HepG2 (cell line): ENCODE results near the gene TSPAN9. TPM values are rescaled to one million over a fixed set of nuclear protein-coding genes. Genes with fewer than 3 reads are reported as not detected.

Source experiments
- ATAC-seq: fragments of 200-7000 bp; cut with Tn5 transposase; 3 replicates; pipeline ENCODE4 v1.9.1; 2020; ENCODE audit warnings: mild to moderate bottlenecking, moderate library complexity
- BruUV-seq: library from RNA; stranded (reverse); fragments of 400-500 nt; replicated peaks from 2 replicates; lab custom pipeline; 2021; lab: Mats Ljungman, UMichigan
- CTCF ChIA-PET: fragments of 300-600 bp; formaldehyde crosslinking; extraction: SDS; loops from one replicate; lab custom pipeline; 2021; ENCODE audit warnings: low total read pairs, inconsistent platforms, low intra/inter-chr PET ratio; lab: Yijun Ruan, JAX
- POLR2A ChIA-PET: fragments of 350-600 bp; sonication (Branson Sonifier 250); formaldehyde crosslinking; loops from one replicate; lab custom pipeline; 2020; ENCODE audit warnings: antibody characterized with exemption, inconsistent platforms; lab: Yijun Ruan, JAX
- DNase-seq: peaks from one replicate; pipeline ENCODE4 v3.0.0-alpha.2; 2015; ENCODE audit warnings: low spot score
- FAIRE-seq: peaks from 3 replicates; lab custom pipeline; 2011; peaks lifted over from hg19 to GRCh38; lab: Jason Lieb, UNC
- H2AFZ ChIP-seq: one replicate; pipeline ENCODE4 v1.6.1; 2011; ENCODE audit warnings: low read length, inconsistent platforms
- H3K27ac ChIP-seq: fragments of 300-600 bp; 3 replicates; pipeline ENCODE4 v1.8.0; 2011; ENCODE audit warnings: mixed run types, mild to moderate bottlenecking, mixed read lengths, low read length, inconsistent platforms; ENCODE audit not compliant: insufficient read depth; ENCODE audit errors: extremely low read length
- H3K27me3 ChIP-seq, 2 experiments: fragments of 200-600 bp in 1 of 2; 2 replicates in 1 of 2; 3 replicates in 1 of 2; pipeline versions ENCODE4 v1.6.0 to v1.8.0; 2011; ENCODE audit warnings: low read length in 2 of 2, mild to moderate bottlenecking in 2 of 2, moderate library complexity in 2 of 2, inconsistent platforms in 1 of 2; ENCODE audit not compliant: insufficient read depth in 2 of 2, control insufficient read depth in 1 of 2
- H3K36me3 ChIP-seq, 2 experiments: fragments of 200-600 bp in 1 of 2; replicated peaks in 1 of 2; 2 replicates in 1 of 2; 3 replicates in 1 of 2; pipeline versions ENCODE4 v1.5.1 to v1.8.0; 2011; ENCODE audit warnings: low read length in 2 of 2, inconsistent platforms in 1 of 2; ENCODE audit not compliant: insufficient read depth in 2 of 2, control insufficient read depth in 1 of 2
- H3K4me1 ChIP-seq: 2 replicates; pipeline ENCODE4 v1.5.1; 2012; ENCODE audit warnings: low read length, inconsistent platforms; ENCODE audit not compliant: insufficient read depth
- H3K4me2 ChIP-seq: 2 replicates; pipeline ENCODE4 v1.6.0; 2011; ENCODE audit warnings: low read depth, low read length, inconsistent platforms
- H3K4me3 ChIP-seq, 3 experiments: fragments of 200-600 bp in 1 of 3; sonication (generic), shearing (Covaris generic) in 1 of 3; replicated peaks in 1 of 3; 2 replicates each; pipeline ENCODE4 v1.5.1; 2011 to 2016; ENCODE audit warnings: low read length in 3 of 3, inconsistent platforms in 2 of 3, low read depth in 2 of 3, mild to moderate bottlenecking in 2 of 3, control low read depth in 1 of 3, mixed read lengths in 1 of 3; ENCODE audit not compliant: insufficient read depth in 1 of 3
- H3K79me2 ChIP-seq: one replicate; pipeline ENCODE4 v1.6.1; 2011; ENCODE audit warnings: low read length, inconsistent platforms; ENCODE audit not compliant: insufficient read depth
- H3K9ac ChIP-seq: 2 replicates; pipeline ENCODE4 v1.6.0; 2011; ENCODE audit warnings: mild to moderate bottlenecking, low read depth, low read length, inconsistent platforms; ENCODE audit not compliant: insufficient read depth
- H3K9me3 ChIP-seq: 2 replicates; pipeline ENCODE4 v1.5.1; 2012; ENCODE audit warnings: mild to moderate bottlenecking, low read length
- H4K20me1 ChIP-seq: 2 replicates; pipeline ENCODE4 v1.6.0; 2011; ENCODE audit warnings: inconsistent platforms, mild to moderate bottlenecking, low read length, moderate library complexity; ENCODE audit not compliant: insufficient read depth
- CBX2 ChIP-seq, 2 experiments: fragments of 200-600 bp in 1 of 2; sonication (generic); formaldehyde crosslinking in 1 of 2; IDR thresholded peaks; 2 replicates each; pipeline versions ENCODE4 v1.7.0 to v1.8.1; 2018 to 2022; ENCODE audit warnings: low read depth in 2 of 2, low read length in 1 of 2, mild to moderate bottlenecking in 1 of 2, missing genetic modification reagents in 1 of 2
- DZIP1 ChIP-seq: sonication (generic); formaldehyde crosslinking; IDR thresholded peaks from 2 replicates; pipeline ENCODE4 v1.5.0; 2020; ENCODE audit warnings: mild to moderate bottlenecking, missing genetic modification reagents
- E2F1 ChIP-seq: sonication (generic); formaldehyde crosslinking; IDR thresholded peaks from 2 replicates; pipeline ENCODE4 v1.5.0; 2020; ENCODE audit warnings: missing genetic modification reagents
- KLF12 ChIP-seq: sonication (generic); formaldehyde crosslinking; IDR thresholded peaks from 2 replicates; pipeline ENCODE4 v1.4.0; 2020; ENCODE audit warnings: missing genetic modification reagents, borderline replicate concordance
- MEF2D ChIP-seq: sonication (generic); formaldehyde crosslinking; IDR thresholded peaks from 2 replicates; pipeline ENCODE4 v1.5.1; 2020; ENCODE audit warnings: mild to moderate bottlenecking, missing genetic modification reagents
- MLX ChIP-seq: IDR thresholded peaks from 2 replicates; pipeline ENCODE4 v1.6.1; 2016
- NFYB ChIP-seq: sonication (generic); formaldehyde crosslinking; IDR thresholded peaks from 2 replicates; pipeline ENCODE4 v1.4.0; 2020; ENCODE audit warnings: missing genetic modification reagents
- POLR2AphosphoS5 ChIP-seq: IDR thresholded peaks from 2 replicates; pipeline ENCODE4 v1.6.1; 2012; ENCODE audit warnings: low read depth, low read length
- PRMT3 ChIP-seq: sonication (generic); formaldehyde crosslinking; IDR thresholded peaks from 2 replicates; pipeline ENCODE4 v1.8.1; 2022; ENCODE audit warnings: low read depth, mild to moderate bottlenecking, moderate library complexity, missing genetic modification reagents, borderline replicate concordance
- RBM22 ChIP-seq: fragments of 200-400 bp; formaldehyde crosslinking; optimal IDR thresholded peaks from 2 replicates; pipeline ENCODE3; 2017; ENCODE audit warnings: mild to moderate bottlenecking, low read length, moderate library complexity
- SP140L ChIP-seq: sonication (generic); formaldehyde crosslinking; IDR thresholded peaks from 2 replicates; pipeline ENCODE4 v1.4.0; 2020; ENCODE audit warnings: missing genetic modification reagents, borderline replicate concordance
- ZFP90 ChIP-seq: sonication (generic); formaldehyde crosslinking; IDR thresholded peaks from 2 replicates; pipeline ENCODE4 v1.8.0; 2022; ENCODE audit warnings: missing genetic modification reagents, mild to moderate bottlenecking, inconsistent platforms, borderline replicate concordance
- ZNF558 ChIP-seq: sonication (generic); formaldehyde crosslinking; IDR thresholded peaks from 2 replicates; pipeline ENCODE4 v1.9.0; 2022; ENCODE audit warnings: mild to moderate bottlenecking, missing genetic modification reagents, borderline replicate concordance
- ZNF746 ChIP-seq: sonication (generic); formaldehyde crosslinking; IDR thresholded peaks from 2 replicates; pipeline ENCODE4 v1.8.0; 2022; ENCODE audit warnings: mild to moderate bottlenecking, missing genetic modification reagents
- ZNF772 ChIP-seq: sonication (generic); formaldehyde crosslinking; IDR thresholded peaks from 2 replicates; pipeline ENCODE4 v1.5.0; 2020; ENCODE audit warnings: mild to moderate bottlenecking, missing genetic modification reagents
- ZNF782 ChIP-seq: sonication (generic); formaldehyde crosslinking; IDR thresholded peaks from 2 replicates; pipeline ENCODE4 v1.4.0; 2020; ENCODE audit warnings: missing genetic modification reagents, mild to moderate bottlenecking, borderline replicate concordance
- ZNF83 ChIP-seq: sonication (generic); formaldehyde crosslinking; IDR thresholded peaks from 2 replicates; pipeline ENCODE4 v1.4.0; 2020; ENCODE audit warnings: missing genetic modification reagents, mild to moderate bottlenecking, borderline replicate concordance
- ZNF839 ChIP-seq: sonication (generic); formaldehyde crosslinking; IDR thresholded peaks from 2 replicates; pipeline ENCODE4 v1.4.0; 2020; ENCODE audit warnings: missing genetic modification reagents, mild to moderate bottlenecking, borderline replicate concordance
- ZNF850 ChIP-seq: sonication (generic); formaldehyde crosslinking; conservative IDR thresholded peaks from 2 replicates; pipeline ENCODE4 v1.9.0; 2021; ENCODE audit warnings: mild to moderate bottlenecking, missing genetic modification reagents
- WGBS: methylation state at CpG from one replicate; pipeline ENCODE4 v1.1.6; 2017; ENCODE audit warnings: low lambda C conversion rate; 5-methylcytosine and 5-hydroxymethylcytosine counted together
- in situ Hi-C: cut with HindIII; loops from 2 replicates; pipeline ENCODE4 v1.10.0; 2017; ENCODE audit warnings: low pct_unique_long_range_greater_than_20kb; ENCODE audit not compliant: extremely low pct_ligation_motif_present
- intact Hi-C: fragments of 100-400 bp; cut with micrococcal nuclease; formaldehyde crosslinking; loops from one replicate; pipeline ENCODE4 v1.10.0; 2022; ENCODE audit not compliant: unreplicated experiment
- polyA plus RNA-seq, 8 experiments: library from polyadenylated mRNA; depleted of rRNA in 3 of 8; stranded (reverse) in 7 of 8; unstranded in 1 of 8; fragments of >200 nt; fragmentation: Illumina TruSeq in 4 of 8; extraction: Trizol in 4 of 8; gene quantifications; 2 replicates each; pipeline versions ENCODE4 v1.2.1 to v1.2.3, GENCODE V29; 2011 to 2016; ENCODE audit warnings: low read depth in 4 of 8, missing spikeins in 1 of 8, mixed read lengths in 1 of 8; ENCODE audit not compliant: insufficient read depth in 1 of 8
- total RNA-seq, 5 experiments: library from RNA; depleted of rRNA; stranded (reverse); fragments of >200 nt; fragmentation: Illumina TruSeq; extraction: Trizol; gene quantifications; 2 replicates each; pipeline ENCODE4 v1.2.3, GENCODE V29; 2016; ENCODE audit warnings: low read depth in 1 of 5

The TSPAN9 gene
- total and polyA plus RNA-seq, 2 of the 13 experiments (the other 11 are each of a cell fraction or from before 2014, with no cell fraction given): 18.1 to 42.3 TPM

- Histone ChIP-seq H3K9ac (no peak overlapping the region), H3K27ac (no peak overlapping the region), H3K79me2 (no peaks in the 10 kb centered on the region), H3K4me2 (no peak overlapping the region), H3K4me3 (no peak overlapping the region), H4K20me1 (peaks cover 12% of the 10 kb centered on the region; the same call in 1 of the 2 replicates), H2AFZ (no peak overlapping the region), H3K4me1 (no peaks in the 10 kb centered on the region), H3K27me3 (no peaks in the 10 kb centered on the region), H3K36me3 (peaks cover 8 to 26% of the 10 kb centered on the region in 2 experiments; a peak in 3 of 5 replicates), H3K9me3 (no peaks in the 10 kb centered on the region)
- whole genome bisulfite sequencing: 93% methylated on average over 6 of the region's 8 CpGs
- in situ Hi-C loops (loop anchor here (10.0 kb wide), 1 partner anchor 205 kb away; the partner anchor contains the start of gene TSPAN9), intact Hi-C loops (no loop called here)
- FAIRE-seq (no peak), DNase-seq (no peak), ATAC-seq (no peak)
- BruUV-seq: no TSS peak
- POLR2A ChIA-PET: no interaction called here
- TF ChIP-seq ZNF782 (no peak), PRMT3 (CRISPR knock-in tag) (no peak), ZNF850 (no peak), ZNF772 (CRISPR knock-in tag) (no peak), ZNF839 (CRISPR knock-in tag) (no peak), MLX (no peak), POLR2AphosphoS5 (no peak), SP140L (CRISPR knock-in tag) (no peak), ZNF558 (no peak), ZFP90 (CRISPR knock-in tag) (no peak), MEF2D (CRISPR knock-in tag) (no peak), CBX2 (IDR thresholded peaks at IDR 0.05; ENCODE audit: low read depth, low read length) (no peak), CBX2 (CRISPR knock-in tag; IDR thresholded peaks at IDR 0.05; ENCODE audit: low read depth) (no peak), ZNF746 (CRISPR knock-in tag) (no peak), RBM22 (no peak), E2F1 (CRISPR knock-in tag) (no peak), NFYB (CRISPR knock-in tag) (no peak), KLF12 (CRISPR knock-in tag) (no peak), DZIP1 (no peak), ZNF83 (CRISPR knock-in tag) (no peak)
- CTCF ChIA-PET: no interaction called here
Measured at GRCh38 chr12:3279832-3280231, 202.7 kb downstream of the TSPAN9 start.
